GM21737 (cell line): ENCODE results near the gene CLBA1.

Source experiments
- ATAC-seq: cut with Tn5 transposase; IDR thresholded peaks from one replicate; pipeline ENCODE4 v1.9.1; 2021; ENCODE audit warnings: mild to moderate bottlenecking, moderate library complexity; ENCODE audit not compliant: unreplicated experiment

The CLBA1 gene

GRCh38 chr14:104968541-104969401, 16.8 kb upstream of the CLBA1 start:
- ATAC-seq: no peak

GRCh38 chr14:104969741-104970230, 15.8 kb upstream of the CLBA1 start:
- ATAC-seq: no peak

- no peak for ATAC-seq
Observed at GRCh38 chr14:104970231-104971068, 15.1 kb upstream of the CLBA1 start.

GRCh38 chr14:104971447-104972240, 13.9 kb upstream of the CLBA1 start:
- ATAC-seq: no peak

GRCh38 chr14:104972301-104973134, 13.1 kb upstream of the CLBA1 start:
- ATAC-seq: no peak

GRCh38 chr14:104973135-104973384, 12.5 kb upstream of the CLBA1 start:
- no peak for ATAC-seq

- ATAC-seq: no peak
Observed at GRCh38 chr14:104973385-104974145, 12.0 kb upstream of the CLBA1 start.

GRCh38 chr14:104974146-104974541, 11.4 kb upstream of the CLBA1 start:
- ATAC-seq: no peak

GRCh38 chr14:104974665-104975390, 10.8 kb upstream of the CLBA1 start:
- no peak for ATAC-seq

GRCh38 chr14:104975481-104976197, 9.9 kb upstream of the CLBA1 start:
- ATAC-seq: no peak

- ATAC-seq: no peak
Observed at GRCh38 chr14:104976198-104977007, 9.2 kb upstream of the CLBA1 start.

- ATAC-seq: no peak
Observed at GRCh38 chr14:104977008-104977680, 8.4 kb upstream of the CLBA1 start.

GRCh38 chr14:104977681-104978653, 7.6 kb upstream of the CLBA1 start, which contains the start of gene AHNAK2:
Gene AHNAK2, minus strand, starts transcription at chr14:104978374. Its CDS starts 137 bp downstream, at chr14:104978237.
- no peak for ATAC-seq

- ATAC-seq: no peak
Observed at GRCh38 chr14:104978746-104979691, 6.6 kb upstream of the CLBA1 start.
